Esophagus muscularis mucosa (tissue), 4 donors: ENCODE measurements around the gene HDHD2. TPM values are rescaled to one million over a fixed set of nuclear protein-coding genes. Genes with fewer than 3 reads are reported as not detected.

Experiments
- DNase-seq: peaks from one replicate; pipeline ENCODE4 v3.0.0-alpha.2; 2017; ENCODE audit errors: extremely low spot score
- H3K27ac ChIP-seq, 4 donors: fragments of 200-600 bp; sonication (generic); replicated peaks in 1 of 4; 1 replicate in 3 of 4; 2 replicates in 1 of 4; pipeline ENCODE4 v1.5.1; 2016 to 2019; ENCODE audit warnings: mild to moderate bottlenecking in 1 of 4
- H3K27me3 ChIP-seq, 4 donors: fragments of 200-600 bp; sonication (generic); one replicate each; pipeline versions ENCODE4 v1.5.1 to v1.6.0; 2016 to 2019
- H3K36me3 ChIP-seq, 4 donors: fragments of 200-600 bp; sonication (generic); one replicate each; pipeline ENCODE4 v1.5.1; 2016 to 2019
- H3K4me1 ChIP-seq, 4 donors: fragments of 200-600 bp; sonication (generic); one replicate each; pipeline ENCODE4 v1.5.1; 2016 to 2019
- H3K4me3 ChIP-seq, 4 donors: fragments of 200-600 bp; sonication (generic); 1 replicate in 2 of 4; 2 replicates in 2 of 4; pipeline ENCODE4 v1.5.1; 2016 to 2019; ENCODE audit warnings: mild to moderate bottlenecking in 4 of 4, moderate library complexity in 1 of 4
- H3K9me3 ChIP-seq, 4 donors: fragments of 200-600 bp; sonication (generic); 1 replicate in 3 of 4; 2 replicates in 1 of 4; pipeline ENCODE4 v1.5.1; 2016 to 2019
- CTCF ChIP-seq, 3 experiments: fragments of 200-600 bp in 2 of 3; fragments of 450-650 bp in 1 of 3; sonication (generic) in 2 of 3; IDR thresholded peaks; one replicate each; pipeline ENCODE4 v1.5.1; 2017 to 2019; ENCODE audit warnings: antibody characterized with exemption in 3 of 3, mild to moderate bottlenecking in 2 of 3, moderate library complexity in 1 of 3
- EP300 ChIP-seq: sonication (generic); formaldehyde crosslinking; IDR thresholded peaks from one replicate; pipeline ENCODE4 v1.6.1; 2017; ENCODE audit warnings: antibody characterized with exemption
- POLR2A ChIP-seq: fragments of 450-650 bp; IDR thresholded peaks from one replicate; pipeline ENCODE4 v1.6.1; 2017; ENCODE audit warnings: antibody characterized with exemption, moderate library complexity, mild to moderate bottlenecking, low read depth
- POLR2AphosphoS5 ChIP-seq, 2 donors: sonication (generic); formaldehyde crosslinking; IDR thresholded peaks; one replicate each; pipeline ENCODE4 v1.6.1; 2017; ENCODE audit warnings: antibody characterized with exemption in 2 of 2
- WGBS: methylation state at CpG from one replicate; pipeline ENCODE4 v1.1.5; 2018; 5-methylcytosine and 5-hydroxymethylcytosine counted together
- intact Hi-C: fragments of 100-400 bp; cut with DNase I; formaldehyde crosslinking; loops from one replicate; pipeline ENCODE4 v1.15.1; 2023
- total RNA-seq, 4 donors: library from RNA; depleted of rRNA; stranded (reverse); fragments of >200 nt; gene quantifications; one replicate each; pipeline versions ENCODE4 v1.1.0 to v1.2.1, GENCODE V29; 2016

HDHD2 gene
- total RNA-seq, 4 donors from 2014 or later: 13.8 to 21.7 (median 19.0) TPM

- no peaks in the 10 kb centered on the region for H3K36me3 ChIP-seq
- WGBS: 94% methylated on average over 5 of the region's 5 CpGs
- H3K27ac ChIP-seq: no peak overlapping the region
- H3K4me3 ChIP-seq: no peak overlapping the region
- DNase-seq: no peak
- peaks cover 0 to 13% (median 11%) of the 10 kb centered on the region in 4 donors for H3K4me1 ChIP-seq
- H3K27me3 ChIP-seq: no peaks in the 10 kb centered on the region
- intact Hi-C loops: loop anchor here (10.0 kb wide), 1 partner anchor 228 kb away; the partner anchor contains the start of genes KATNAL2 and PIAS2
- H3K9me3 ChIP-seq: no peaks in the 10 kb centered on the region
- TF ChIP-seq EP300 (no peak), POLR2A (no peak), CTCF (IDR thresholded peaks at IDR 0.05) (no peak), POLR2AphosphoS5 (IDR thresholded peaks at IDR 0.05) (no peak)
These were observed 7.1 kb downstream of the HDHD2 start for GRCh38 chr18:47143153-47143552.

GRCh38 chr18:47141289-47141688 lies 9.0 kb downstream of the HDHD2 start:
- H3K9me3 ChIP-seq: no peaks in the 10 kb centered on the region
- H3K27ac ChIP-seq: no peak overlapping the region
- TF ChIP-seq POLR2AphosphoS5 (IDR thresholded peaks at IDR 0.05) (no peak), CTCF (IDR thresholded peaks at IDR 0.05) (no peak), POLR2A (no peak), EP300 (no peak)
- peaks cover 0 to 11% (median 0%) of the 10 kb centered on the region in 4 donors for H3K4me1 ChIP-seq
- DNase-seq: no peak
- no peak overlapping the region for H3K4me3 ChIP-seq
- intact Hi-C loops: loop anchor here (10.0 kb wide), 1 partner anchor 226 kb away; the partner anchor contains the start of genes KATNAL2 and PIAS2
- no peaks in the 10 kb centered on the region for H3K27me3 ChIP-seq
- peaks cover 1 to 8% (median 5%) of the 10 kb centered on the region in 4 donors for H3K36me3 ChIP-seq

- Histone ChIP-seq H3K27me3 (no peaks in the 10 kb centered on the region), H3K27ac (no peak overlapping the region), H3K4me1 (no peaks in the 10 kb centered on the region), H3K36me3 (peaks cover 0 to 41% (median 14%) of the 10 kb centered on the region in 4 donors), H3K9me3 (no peaks in the 10 kb centered on the region), H3K4me3 (no peak overlapping the region)
- WGBS: 95% methylated on average over 3 of the region's 3 CpGs
- TF ChIP-seq CTCF (IDR thresholded peaks at IDR 0.05): no peak
- TF ChIP-seq POLR2AphosphoS5 (IDR thresholded peaks at IDR 0.05): no peak
- no peak for DNase-seq
- intact Hi-C loops: no loop called here
These were observed 29.2 kb downstream of the HDHD2 start for GRCh38 chr18:47121146-47121545.

GRCh38 chr18:47120428-47120827 lies 29.9 kb downstream of the HDHD2 start:
- H3K36me3 ChIP-seq: peaks cover 0 to 42% (median 17%) of the 10 kb centered on the region in 4 donors
- WGBS: 97% methylated on average over 4 of the region's 4 CpGs
- intact Hi-C loops: no loop called here

More at GRCh38 chr18:47120428-47120827, 29.9 kb downstream of the HDHD2 start:
- no peaks in the 10 kb centered on the region for H3K4me1 ChIP-seq
- H3K27ac ChIP-seq: no peak overlapping the region
- no peaks in the 10 kb centered on the region for H3K27me3 ChIP-seq
- H3K4me3 ChIP-seq: no peak overlapping the region
- DNase-seq: no peak
- TF ChIP-seq CTCF (IDR thresholded peaks at IDR 0.05) (no peak), POLR2A (no peak), POLR2AphosphoS5 (IDR thresholded peaks at IDR 0.05) (no peak), EP300 (no peak)
- no peaks in the 10 kb centered on the region for H3K9me3 ChIP-seq
